Keratinocyte (primary cell): ENCODE data around the gene ELP5.

ENCODE experiments used
- CTCF ChIP-seq, 3 experiments: IDR thresholded peaks in 1 of 3; conservative IDR thresholded peaks in 1 of 3; optimal IDR thresholded peaks in 1 of 3; 2 replicates in 2 of 3; 3 replicates in 1 of 3; pipeline versions ENCODE3 to v1.5.1; 2011; ENCODE audit warnings: low read length in 3 of 3, mild to moderate bottlenecking in 3 of 3, moderate library complexity in 2 of 3, control low read depth in 1 of 3, inconsistent platforms in 1 of 3; ENCODE audit not compliant: insufficient read depth in 2 of 3; ENCODE audit errors: extremely low read depth in 1 of 3
- EZH2 ChIP-seq: IDR thresholded peaks from one replicate; pipeline ENCODE4 v1.6.1; 2012; ENCODE audit warnings: inconsistent platforms, mild to moderate bottlenecking, low read length, moderate library complexity

DNA sequence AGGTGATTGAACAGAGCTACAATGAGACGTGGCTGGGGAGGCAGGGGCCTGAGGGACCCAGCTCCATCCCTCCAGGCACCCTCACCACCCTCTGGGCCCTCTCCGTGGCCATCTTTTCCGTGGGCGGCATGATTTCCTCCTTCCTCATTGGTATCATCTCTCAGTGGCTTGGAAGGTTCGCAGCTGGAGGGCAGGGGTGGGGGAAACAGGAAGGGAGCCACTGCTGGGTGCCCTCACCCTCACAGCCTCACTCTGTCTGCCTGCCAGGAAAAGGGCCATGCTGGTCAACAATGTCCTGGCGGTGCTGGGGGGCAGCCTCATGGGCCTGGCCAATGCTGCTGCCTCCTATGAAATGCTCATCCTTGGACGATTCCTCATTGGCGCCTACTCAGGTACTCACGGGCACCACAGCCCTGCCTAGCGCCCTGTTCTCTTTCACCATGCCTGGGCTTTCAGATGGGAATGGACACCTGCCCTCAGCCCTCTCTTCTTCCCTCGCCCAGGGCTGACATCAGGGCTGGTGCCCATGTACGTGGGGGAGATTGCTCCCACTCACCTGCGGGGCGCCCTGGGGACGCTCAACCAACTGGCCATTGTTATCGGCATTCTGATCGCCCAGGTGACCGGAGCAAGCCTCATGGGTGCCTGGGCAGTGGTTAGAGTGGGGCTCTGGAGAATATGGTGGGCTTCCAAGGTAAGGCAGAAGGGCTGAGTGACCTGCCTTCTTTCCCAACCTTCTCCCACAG lies 31.6 kb downstream of the ELP5 start:
- no peak for TF ChIP-seq CTCF (optimal IDR thresholded peaks at IDR 0.05 in 1 of 3, IDR thresholded peaks at IDR 0.05 in 1 of 3, conservative IDR thresholded peaks at IDR 0.05 in 1 of 3; ENCODE audit: extremely low read depth in 1 of 3, insufficient read depth in 2 of 3, low read length in 3 of 3)
- TF ChIP-seq EZH2 = no peak
